Germinal center (tissue), 1 donor: Measurements from ENCODE around the gene CYP27A1.
"Not testable (repeated sequence)": the region's sequence is repeated elsewhere in the genome, so short reads cannot be mapped to it uniquely, and the experiment has no call there.

ENCODE experiments used
- DNase-seq: peaks from one replicate; pipeline ENCODE4 v3.0.0; 2012; ENCODE audit warnings: mixed read lengths, low spot score

CYP27A1 gene

GRCh38 chr2:218831378-218831990, 49.5 kb downstream of the CYP27A1 start, which contains the start of gene PRKAG3:
PRKAG3 (minus strand) TSS chr2:218831803.
- DNase-seq = no peak

- DNase-seq = no peak
Measured at GRCh38 chr2:218832081-218832480, 50.1 kb downstream of the CYP27A1 start.

GRCh38 chr2:218832520-218832919, 50.6 kb downstream of the CYP27A1 start:
- DNase-seq = no peak

- no peak for DNase-seq
Measured at GRCh38 chr2:218833023-218833609, 51.2 kb downstream of the CYP27A1 start.

- no peak for DNase-seq
Measured at GRCh38 chr2:218834685-218835084, 52.7 kb downstream of the CYP27A1 start.

- no peak for DNase-seq
Measured at GRCh38 chr2:218837495-218837894, 55.5 kb downstream of the CYP27A1 start.

GRCh38 chr2:218839430-218839829, 57.5 kb downstream of the CYP27A1 start:
- DNase-seq = no peak

GRCh38 chr2:218839888-218840287, 57.9 kb downstream of the CYP27A1 start:
- no peak for DNase-seq

- DNase-seq = not testable (repeated sequence)
Measured at GRCh38 chr2:218844334-218844733, 62.4 kb downstream of the CYP27A1 start.

GRCh38 chr2:218846963-218847362, 65.0 kb downstream of the CYP27A1 start:
- not testable (repeated sequence) for DNase-seq

GRCh38 chr2:218849721-218850120, 67.8 kb downstream of the CYP27A1 start:
- no peak for DNase-seq

- DNase-seq = no peak
Measured at GRCh38 chr2:218850796-218851195, 68.8 kb downstream of the CYP27A1 start.

- no peak for DNase-seq
Measured at GRCh38 chr2:218851286-218851685, 69.3 kb downstream of the CYP27A1 start.

- peak; percentile 56 for DNase-seq
Measured at GRCh38 chr2:218852911-218853667, 71.1 kb downstream of the CYP27A1 start.

GRCh38 chr2:218853766-218854165, 71.8 kb downstream of the CYP27A1 start:
- no peak for DNase-seq

GRCh38 chr2:218854860-218855259, 72.9 kb downstream of the CYP27A1 start:
- DNase-seq = no peak

GRCh38 chr2:218855305-218856166, 73.6 kb downstream of the CYP27A1 start:
- DNase-seq = no peak

GRCh38 chr2:218856167-218856895, 74.4 kb downstream of the CYP27A1 start:
- no peak for DNase-seq

GRCh38 chr2:218856896-218857243, 74.9 kb downstream of the CYP27A1 start:
- no peak for DNase-seq

- DNase-seq = no peak
Measured at GRCh38 chr2:218857371-218858137, 75.6 kb downstream of the CYP27A1 start.

GRCh38 chr2:218858138-218858445, 76.1 kb downstream of the CYP27A1 start:
- no peak for DNase-seq
